Measurements from ENCODE around the gene IL19. TPM values are rescaled to one million over a fixed set of nuclear protein-coding genes. Genes with fewer than 3 reads are reported as not detected.

IL19 gene
- total RNA-seq, 2 experiments from 2014 or later: not detected

DNA sequence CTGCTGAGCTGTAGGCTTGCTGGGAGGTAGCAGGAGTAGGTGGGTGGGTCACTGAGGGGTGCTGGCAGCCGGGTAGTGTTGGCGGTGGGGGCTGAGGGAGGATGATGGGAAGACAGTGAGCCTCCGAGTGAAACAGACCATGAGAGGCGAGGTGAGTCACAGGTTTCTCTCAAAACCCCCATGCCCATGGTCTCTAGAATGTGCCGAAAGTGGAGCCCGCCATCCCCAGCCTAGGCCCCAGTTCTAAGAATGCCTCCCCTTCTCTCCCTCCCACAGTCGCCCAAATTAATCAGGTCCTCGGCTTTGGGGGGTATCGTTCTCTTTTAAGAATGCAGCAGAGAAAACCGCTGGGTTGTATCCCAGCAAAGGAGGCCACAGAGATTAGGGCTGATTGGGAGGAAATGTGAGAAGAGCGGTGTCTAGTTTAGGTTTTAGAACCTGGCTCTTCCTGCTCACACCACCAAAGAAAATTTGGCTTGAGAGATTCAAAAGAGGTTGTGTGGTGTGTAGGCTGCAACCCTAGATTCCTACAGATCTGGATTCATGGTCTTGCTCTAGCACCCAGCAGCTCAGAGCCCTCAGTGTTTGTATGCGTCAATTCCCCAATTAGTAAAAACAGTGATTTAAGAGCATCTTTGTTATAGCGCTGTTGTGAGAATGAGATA is 27.7 kb upstream of the IL19 start:
- no peak for DNase-seq
- Mint-ChIP-seq H3K36me3 (ENCODE audit: low read depth) (no peaks in the 10 kb centered on the region), H3K9me3 (no peaks in the 10 kb centered on the region), H3K27ac (no peak overlapping the region), H3K4me1 (ENCODE audit: low read depth) (peaks cover 47% of the 10 kb centered on the region), H3K4me3 (no peak overlapping the region), H3K27me3 (ENCODE audit: low read depth) (no peaks in the 10 kb centered on the region)
- CTCF ChIA-PET: interaction anchor here (1.0 to 2.0 kb wide), 4 partner anchors 8 to 169 kb away, joined by 3 to 5 read pairs (median 4); partner anchors contain the start of gene IL20
- intact Hi-C loops (cut with micrococcal nuclease): no loop called here

DNA sequence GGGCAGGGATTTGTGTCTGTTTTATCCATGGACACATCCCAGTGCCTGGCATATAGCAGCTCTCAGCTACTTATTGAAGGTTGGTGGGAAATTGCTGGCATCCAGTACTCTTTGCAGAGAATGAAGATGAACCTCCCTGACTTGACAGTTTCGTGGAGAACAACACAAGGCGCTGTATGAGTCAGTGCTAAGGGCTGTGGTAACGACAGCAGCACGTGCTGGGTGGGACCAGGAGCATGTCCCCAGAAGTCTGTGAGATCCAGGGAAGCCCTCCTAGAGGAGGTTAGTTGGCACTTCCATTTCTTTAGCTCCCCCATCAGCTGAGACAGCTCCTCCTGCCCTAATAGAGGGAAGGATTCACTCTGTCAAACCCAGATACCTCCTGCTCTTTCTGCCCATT is 25.9 kb upstream of the IL19 start:
- DNase-seq: peak; percentile 49
- H3K36me3 Mint-ChIP-seq (ENCODE audit: low read depth): no peaks in the 10 kb centered on the region
- H3K4me3 Mint-ChIP-seq: no peak overlapping the region
- H3K27me3 Mint-ChIP-seq (ENCODE audit: low read depth): no peaks in the 10 kb centered on the region
- H3K4me1 Mint-ChIP-seq (ENCODE audit: low read depth): peaks cover 38% of the 10 kb centered on the region
- intact Hi-C loops (cut with micrococcal nuclease): no loop called here
- no peaks in the 10 kb centered on the region for H3K9me3 Mint-ChIP-seq
- CTCF ChIA-PET: interaction anchor here (0.9 to 1.6 kb wide), 6 partner anchors 9 to 234 kb away, joined by 3 to 5 read pairs (median 4); no protein-coding TSS in a partner anchor
- H3K27ac Mint-ChIP-seq: no peak overlapping the region

DNA sequence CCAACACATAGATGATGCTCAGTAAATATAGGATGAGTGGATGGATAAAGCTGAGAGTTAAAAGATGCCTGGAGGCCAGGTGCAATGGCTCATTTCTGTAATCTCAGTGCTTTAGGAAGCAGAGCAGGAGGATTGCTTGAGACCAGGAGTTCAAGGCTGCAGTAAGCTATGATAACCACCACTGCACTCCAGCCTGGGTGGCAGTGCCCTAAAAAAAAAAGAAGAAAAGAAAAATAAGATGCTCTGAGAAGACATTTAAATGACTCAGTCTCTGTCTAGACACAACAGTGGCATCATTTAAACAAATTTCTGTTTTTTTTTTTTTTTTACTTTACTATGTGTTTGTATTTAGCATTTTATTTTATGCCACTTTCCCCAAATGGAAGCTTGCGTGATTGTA is 25.3 kb upstream of the IL19 start:
- Mint-ChIP-seq H3K4me1 (ENCODE audit: low read depth) (peaks cover 33% of the 10 kb centered on the region), H3K27me3 (ENCODE audit: low read depth) (no peaks in the 10 kb centered on the region), H3K27ac (no peak overlapping the region), H3K4me3 (no peak overlapping the region), H3K36me3 (ENCODE audit: low read depth) (no peaks in the 10 kb centered on the region), H3K9me3 (no peaks in the 10 kb centered on the region)
- CTCF ChIA-PET: interaction anchor here (0.5 to 1.6 kb wide), 10 partner anchors 9 to 234 kb away, joined by 3 to 6 read pairs (median 3); partner anchors contain the start of gene IL20
- intact Hi-C loops (cut with micrococcal nuclease): no loop called here
- DNase-seq: no peak

DNA sequence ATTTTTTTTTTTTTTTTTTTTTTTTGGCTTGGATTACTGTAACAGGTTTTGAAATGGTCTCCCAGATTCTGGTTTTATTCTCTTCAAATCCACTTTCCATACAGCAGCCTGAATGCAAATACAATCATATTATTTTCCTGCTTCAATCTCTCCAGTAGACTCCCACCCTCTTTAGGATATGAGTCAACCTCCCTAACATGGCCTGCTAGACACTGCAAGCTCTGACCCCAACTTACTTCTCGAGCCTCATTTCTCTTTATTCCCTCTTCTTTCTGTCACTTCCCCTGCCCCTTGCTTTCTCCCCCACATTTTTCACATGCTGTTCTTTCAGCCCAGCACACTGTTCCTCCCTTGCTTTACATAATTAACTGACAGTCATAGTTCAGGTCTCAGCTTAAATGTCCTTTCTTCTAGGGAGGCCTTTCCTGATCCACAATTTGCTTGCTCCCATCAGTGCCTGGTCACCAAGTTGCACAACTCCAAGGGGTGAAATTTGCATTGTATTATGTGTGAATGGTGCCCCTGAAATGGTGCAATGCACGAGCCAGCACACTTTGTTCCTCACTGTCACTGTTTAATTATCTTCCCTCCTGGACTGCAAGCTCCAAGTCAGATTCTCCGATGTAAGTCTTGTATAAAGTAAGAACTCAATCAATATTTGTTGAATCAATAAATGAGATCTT is 22.1 kb upstream of the IL19 start:
- Mint-ChIP-seq H3K4me3 (no peak overlapping the region), H3K27ac (no peak overlapping the region), H3K9me3 (no peaks in the 10 kb centered on the region), H3K36me3 (ENCODE audit: low read depth) (no peaks in the 10 kb centered on the region), H3K27me3 (ENCODE audit: low read depth) (no peaks in the 10 kb centered on the region), H3K4me1 (ENCODE audit: low read depth) (peaks cover 23% of the 10 kb centered on the region)
- intact Hi-C loops (cut with micrococcal nuclease): no loop called here
- DNase-seq: no peak
- CTCF ChIA-PET: interaction anchor here (0.5 to 1.3 kb wide), 8 partner anchors 8 to 255 kb away, joined by 3 to 5 read pairs (median 4); no protein-coding TSS in a partner anchor

DNA sequence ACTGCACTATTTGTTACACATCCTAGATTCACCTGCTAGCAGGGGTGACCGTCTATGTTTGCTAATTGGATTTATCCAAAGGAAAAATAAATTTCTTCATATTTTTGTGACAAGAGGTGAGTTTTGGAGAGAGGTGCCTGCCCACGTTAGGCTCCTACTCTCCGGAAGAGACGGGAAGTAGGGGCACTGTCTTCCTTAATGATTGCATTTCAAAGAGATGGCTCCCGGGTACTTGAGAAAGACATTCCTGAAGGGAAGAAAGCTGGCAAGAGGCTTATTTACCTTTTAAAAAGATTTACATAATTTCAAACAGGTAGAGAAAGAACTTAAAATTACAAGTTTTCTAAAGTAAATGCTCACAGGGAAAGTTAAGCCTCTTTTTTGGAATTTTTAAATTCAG is 18.7 kb upstream of the IL19 start:
- Mint-ChIP-seq H3K27ac (no peak overlapping the region), H3K27me3 (ENCODE audit: low read depth) (no peaks in the 10 kb centered on the region), H3K4me3 (no peak overlapping the region), H3K9me3 (no peaks in the 10 kb centered on the region), H3K36me3 (ENCODE audit: low read depth) (no peaks in the 10 kb centered on the region), H3K4me1 (ENCODE audit: low read depth) (peaks cover 35% of the 10 kb centered on the region)
- DNase-seq: no peak
- intact Hi-C loops (cut with micrococcal nuclease): no loop called here
- CTCF ChIA-PET: interaction anchor here (0.6 to 0.7 kb wide), 2 partner anchors 118 to 222 kb away, joined by 3 to 4 read pairs; no protein-coding TSS in a partner anchor

DNA sequence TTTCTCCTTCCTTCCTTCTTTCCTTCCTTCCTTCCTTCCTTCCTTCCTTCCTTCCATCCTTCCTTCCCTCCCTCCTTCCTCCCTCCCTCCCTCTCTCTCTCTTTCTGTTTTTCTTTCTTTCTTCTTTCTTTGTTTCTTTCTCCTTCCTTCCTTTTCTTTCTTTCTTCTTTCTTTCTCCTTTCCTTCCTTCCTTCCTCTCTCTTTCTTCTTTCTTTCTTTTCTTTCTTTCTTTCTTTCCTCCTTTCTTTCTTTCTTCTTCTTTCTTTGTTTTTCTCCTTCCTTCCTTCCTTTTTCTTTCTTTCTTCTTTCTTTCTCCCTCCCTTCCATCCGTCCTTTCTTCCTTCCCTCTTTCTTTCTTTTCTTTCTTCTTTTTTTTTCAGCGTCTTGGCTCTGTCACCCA is 18.1 kb upstream of the IL19 start:
- Mint-ChIP-seq H3K4me1 (ENCODE audit: low read depth) (peaks cover 35% of the 10 kb centered on the region), H3K27me3 (ENCODE audit: low read depth) (no peaks in the 10 kb centered on the region), H3K36me3 (ENCODE audit: low read depth) (no peaks in the 10 kb centered on the region), H3K27ac (no peak overlapping the region), H3K9me3 (no peaks in the 10 kb centered on the region), H3K4me3 (no peak overlapping the region)
- intact Hi-C loops (cut with micrococcal nuclease): no loop called here
- CTCF ChIA-PET: interaction anchor here (0.8 to 1.5 kb wide), 2 partner anchors 13 to 159 kb away, joined by 3 read pairs; no protein-coding TSS in a partner anchor
- no peak for DNase-seq

DNA sequence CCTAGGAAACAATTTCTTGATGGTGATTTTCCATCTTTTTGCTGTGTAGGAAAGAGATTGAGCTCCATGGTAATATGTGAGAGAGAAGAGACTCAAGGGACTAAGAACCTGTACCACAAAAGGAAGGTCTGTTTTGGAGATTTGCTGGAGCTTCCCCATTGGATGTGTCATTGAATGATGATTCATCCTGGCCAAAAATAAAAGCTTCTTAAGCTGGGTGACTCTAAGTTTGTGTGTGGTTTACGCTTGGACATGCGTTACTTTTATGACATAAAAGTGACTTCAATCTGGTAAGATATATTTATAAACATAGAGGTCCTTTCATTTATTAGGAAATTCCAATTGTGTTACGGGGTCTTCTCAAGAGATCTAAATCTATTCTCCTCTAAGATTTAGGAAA is 17.4 kb upstream of the IL19 start:
- peaks cover 33% of the 10 kb centered on the region for H3K4me1 Mint-ChIP-seq (ENCODE audit: low read depth)
- no peaks in the 10 kb centered on the region for H3K27me3 Mint-ChIP-seq (ENCODE audit: low read depth)
- CTCF ChIA-PET: interaction anchor here (0.8 to 1.5 kb wide), 3 partner anchors 13 to 159 kb away, joined by 3 to 4 read pairs (median 3); no protein-coding TSS in a partner anchor
- no peak for DNase-seq
- no peak overlapping the region for H3K27ac Mint-ChIP-seq
- no peaks in the 10 kb centered on the region for H3K9me3 Mint-ChIP-seq
- H3K4me3 Mint-ChIP-seq: no peak overlapping the region
- intact Hi-C loops (cut with micrococcal nuclease): no loop called here
- no peaks in the 10 kb centered on the region for H3K36me3 Mint-ChIP-seq (ENCODE audit: low read depth)

DNA sequence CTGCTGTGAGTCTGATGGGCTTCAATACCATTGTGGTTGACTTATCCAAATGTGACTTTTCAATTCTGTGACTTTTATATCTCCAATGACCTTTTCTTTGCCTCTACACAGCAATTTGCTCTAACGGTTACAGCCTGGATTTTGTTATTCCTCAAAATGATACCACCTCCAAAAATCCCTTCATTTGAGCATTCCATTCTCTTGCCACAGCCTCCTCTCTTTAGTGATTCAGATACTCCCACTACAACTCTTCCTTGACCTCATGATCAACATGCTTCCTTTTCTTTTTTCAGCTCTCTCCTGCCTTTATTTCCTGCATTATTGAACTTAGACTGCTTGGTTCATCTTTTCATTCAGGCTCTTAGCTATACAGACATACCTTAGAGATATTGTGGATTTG is 16.6 kb upstream of the IL19 start:
- Mint-ChIP-seq H3K27ac (no peak overlapping the region), H3K36me3 (ENCODE audit: low read depth) (no peaks in the 10 kb centered on the region), H3K4me1 (ENCODE audit: low read depth) (peaks cover 26% of the 10 kb centered on the region), H3K27me3 (ENCODE audit: low read depth) (no peaks in the 10 kb centered on the region), H3K4me3 (no peak overlapping the region), H3K9me3 (no peaks in the 10 kb centered on the region)
- DNase-seq: no peak
- intact Hi-C loops (cut with micrococcal nuclease): no loop called here
- CTCF ChIA-PET: interaction anchor here (0.9 to 1.5 kb wide), 3 partner anchors 9 to 158 kb away, joined by 3 to 4 read pairs (median 3); no protein-coding TSS in a partner anchor

DNA sequence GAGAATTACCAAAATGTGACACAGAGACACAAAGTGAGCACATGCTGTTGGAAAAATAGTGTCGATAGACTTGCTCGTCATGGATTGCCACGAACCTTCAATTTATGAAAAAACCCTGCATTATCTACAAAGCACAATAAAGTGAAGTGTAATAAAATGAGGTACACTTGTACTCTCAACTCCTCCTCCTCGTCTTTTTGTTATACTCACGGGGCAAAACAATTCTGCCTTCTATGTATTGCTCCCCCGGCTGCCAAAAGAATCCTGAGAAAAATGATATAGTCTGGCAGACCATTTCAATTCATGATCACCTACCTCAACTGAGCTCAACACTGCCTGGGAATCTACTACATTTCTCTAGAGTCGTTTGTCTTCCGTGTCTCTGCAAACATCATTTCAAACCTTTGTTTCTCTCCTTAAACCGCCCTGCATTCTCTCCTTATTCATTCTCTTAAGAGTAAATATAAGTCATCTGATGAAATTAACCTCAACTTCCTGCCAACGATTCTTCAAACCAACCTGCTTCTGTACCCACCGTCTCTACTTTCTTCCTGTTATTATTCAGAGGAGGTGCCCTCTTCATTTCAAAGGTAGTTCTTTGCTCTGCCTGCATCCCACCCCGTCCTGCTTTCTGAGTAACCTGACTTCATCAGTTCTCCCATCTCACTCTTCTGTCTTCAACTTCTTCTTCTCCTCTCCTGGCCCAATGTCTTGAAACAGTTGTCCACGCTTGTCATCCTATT is 12.9 kb upstream of the IL19 start:
- H3K4me1 Mint-ChIP-seq (ENCODE audit: low read depth): peaks cover 26% of the 10 kb centered on the region
- H3K9me3 Mint-ChIP-seq: no peaks in the 10 kb centered on the region
- CTCF ChIA-PET: interaction anchor here (0.6 to 4.4 kb wide), 9 partner anchors 11 to 154 kb away, joined by 3 to 17 read pairs (median 5); no protein-coding TSS in a partner anchor
- H3K27ac Mint-ChIP-seq: no peak overlapping the region
- H3K36me3 Mint-ChIP-seq (ENCODE audit: low read depth): no peaks in the 10 kb centered on the region
- H3K27me3 Mint-ChIP-seq (ENCODE audit: low read depth): no peaks in the 10 kb centered on the region
- H3K4me3 Mint-ChIP-seq: no peak overlapping the region
- intact Hi-C loops (cut with micrococcal nuclease): loop anchor here (1.0 to 2.0 kb wide), 5 partner anchors 9 to 55 kb away; no protein-coding TSS in a partner anchor
- peak; percentile 69 for DNase-seq

DNA sequence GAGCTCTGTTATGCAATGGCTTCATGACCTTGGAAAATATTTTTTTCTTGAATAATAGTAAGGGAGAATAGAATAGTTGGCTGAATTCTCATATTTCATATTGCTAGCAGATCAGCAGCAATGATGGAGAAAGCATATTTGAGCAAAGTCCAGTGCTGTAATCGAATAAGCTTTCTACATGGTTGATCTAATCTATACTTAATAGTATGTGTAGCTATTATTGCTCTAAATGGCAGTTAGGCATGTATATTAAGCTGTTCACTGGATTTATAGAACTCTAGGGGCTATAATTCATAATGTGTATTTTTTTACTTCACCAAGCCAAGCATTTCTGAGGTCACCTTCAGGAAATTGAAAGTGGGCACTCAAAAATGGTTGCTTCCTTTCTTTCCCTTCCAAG is 10.0 kb upstream of the IL19 start:
- Mint-ChIP-seq H3K27ac (no peak overlapping the region), H3K4me1 (ENCODE audit: low read depth) (peaks cover 19% of the 10 kb centered on the region), H3K4me3 (no peak overlapping the region), H3K36me3 (ENCODE audit: low read depth) (no peaks in the 10 kb centered on the region), H3K27me3 (ENCODE audit: low read depth) (no peaks in the 10 kb centered on the region), H3K9me3 (no peaks in the 10 kb centered on the region)
- CTCF ChIA-PET: interaction anchor here (0.7 to 4.4 kb wide), 7 partner anchors 8 to 152 kb away, joined by 3 to 17 read pairs (median 8); no protein-coding TSS in a partner anchor
- intact Hi-C loops (cut with micrococcal nuclease): no loop called here
- no peak for DNase-seq

DNA sequence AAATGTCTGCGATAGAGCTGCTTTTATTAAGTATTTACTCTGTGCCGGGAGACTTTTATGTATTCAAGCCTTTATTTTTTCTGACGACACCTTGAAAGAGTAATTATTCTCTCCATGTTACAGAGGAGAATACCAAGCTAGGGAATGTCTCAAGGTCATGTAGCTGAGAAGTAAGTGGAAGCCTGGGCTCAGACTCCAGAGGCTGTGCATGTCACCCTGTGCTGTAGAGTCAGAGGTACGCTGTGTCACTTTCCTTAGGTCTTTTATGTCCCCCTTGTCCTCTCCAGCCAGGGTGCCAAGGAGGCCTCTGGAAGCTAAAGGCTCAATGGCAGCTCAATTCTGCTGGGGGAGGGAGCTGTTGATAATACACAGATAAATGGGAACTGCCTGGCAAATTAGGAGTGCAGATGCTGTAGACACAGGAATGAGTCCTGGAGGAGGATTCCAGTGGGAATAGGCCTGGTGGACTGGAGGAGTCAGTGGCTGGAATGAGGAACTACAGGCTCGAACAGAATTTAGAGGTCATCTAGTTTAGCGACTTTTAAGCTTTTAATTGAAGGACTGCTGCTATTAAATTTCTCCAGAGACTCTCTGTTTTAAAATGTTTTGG is 9.3 kb upstream of the IL19 start:
- H3K27me3 Mint-ChIP-seq (ENCODE audit: low read depth): no peaks in the 10 kb centered on the region
- DNase-seq: no peak
- H3K4me3 Mint-ChIP-seq: no peak overlapping the region
- no peaks in the 10 kb centered on the region for H3K9me3 Mint-ChIP-seq
- peaks cover 22% of the 10 kb centered on the region for H3K4me1 Mint-ChIP-seq (ENCODE audit: low read depth)
- H3K27ac Mint-ChIP-seq: no peak overlapping the region
- intact Hi-C loops (cut with micrococcal nuclease): no loop called here
- no peaks in the 10 kb centered on the region for H3K36me3 Mint-ChIP-seq (ENCODE audit: low read depth)
- CTCF ChIA-PET: interaction anchor here (0.6 to 4.4 kb wide), 6 partner anchors 7 to 151 kb away, joined by 3 to 17 read pairs (median 11); partner anchors contain the start of gene IL20
